Subcutaneous abdominal adipose tissue (tissue), 5 donors: ENCODE results near the gene ARSG.
"Not testable (repeated sequence)": the region's sequence is repeated elsewhere in the genome, so short reads cannot be mapped to it uniquely, and the experiment has no call there.

Source experiments
- H3K27ac ChIP-seq: one replicate; pipeline ENCODE4 v1.7.0; 2013; ENCODE audit warnings: low read depth, mild to moderate bottlenecking, inconsistent platforms, low read length, moderate library complexity
- H3K27me3 ChIP-seq, 5 donors: one replicate each; pipeline ENCODE4 v1.7.0; 2013; ENCODE audit warnings: low read length in 5 of 5, inconsistent platforms in 1 of 5; ENCODE audit not compliant: control insufficient read depth in 5 of 5, insufficient read depth in 4 of 5
- H3K36me3 ChIP-seq, 5 donors: one replicate each; pipeline ENCODE4 v1.7.0; 2013; ENCODE audit warnings: low read length in 5 of 5; ENCODE audit not compliant: control insufficient read depth in 5 of 5, insufficient read depth in 5 of 5
- H3K4me1 ChIP-seq, 5 donors: one replicate each; pipeline ENCODE4 v1.7.0; 2013; ENCODE audit warnings: low read length in 5 of 5, mild to moderate bottlenecking in 3 of 5, moderate library complexity in 1 of 5; ENCODE audit not compliant: control insufficient read depth in 5 of 5, insufficient read depth in 5 of 5
- H3K4me3 ChIP-seq, 5 donors: one replicate each; pipeline ENCODE4 v1.7.0; 2013; ENCODE audit warnings: low read length in 5 of 5, low read depth in 1 of 5
- H3K9ac ChIP-seq, 5 donors: one replicate each; pipeline ENCODE4 v1.7.0; 2013; ENCODE audit warnings: low read length in 5 of 5, mild to moderate bottlenecking in 4 of 5, moderate library complexity in 3 of 5
- H3K9me3 ChIP-seq, 5 donors: one replicate each; pipeline ENCODE4 v1.7.0; 2013; ENCODE audit warnings: low read length in 5 of 5; ENCODE audit not compliant: control insufficient read depth in 5 of 5
- donor health status: healthy.
- donor health status: healthy.
- donor health status: healthy.
- donor health status: healthy.
- donor health status: healthy.

Gene ARSG

DNA sequence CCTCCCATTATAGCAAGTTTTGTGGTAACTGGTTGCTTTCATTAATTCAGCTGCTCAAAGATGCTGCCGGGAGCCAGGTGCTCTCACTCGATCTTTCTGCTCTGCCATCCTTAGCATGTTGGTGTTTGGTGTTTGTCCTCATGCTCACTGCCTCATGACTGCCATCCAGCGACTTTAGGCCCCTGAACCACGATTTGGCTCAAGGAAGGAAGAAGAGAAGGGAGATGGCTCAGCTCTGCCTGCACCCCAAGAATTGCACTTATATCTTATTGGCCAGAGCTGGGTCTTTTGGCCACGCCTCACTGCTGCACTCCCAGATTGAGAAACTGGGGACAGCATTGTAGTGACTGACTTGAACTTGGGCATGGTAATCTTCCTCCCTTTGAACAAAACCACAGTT lies 52.7 kb downstream of the ARSG start:
- H3K36me3 ChIP-seq = no peaks in the 10 kb centered on the region
- H3K4me1 ChIP-seq = peaks cover 0 to 1% (median 0%) of the 10 kb centered on the region in 5 donors
- no peaks in the 10 kb centered on the region for H3K27me3 ChIP-seq
- H3K4me3 ChIP-seq = no peak overlapping the region
- H3K27ac ChIP-seq = no peak overlapping the region
- H3K9ac ChIP-seq = no peak overlapping the region
- H3K9me3 ChIP-seq = no peaks in the 10 kb centered on the region

DNA sequence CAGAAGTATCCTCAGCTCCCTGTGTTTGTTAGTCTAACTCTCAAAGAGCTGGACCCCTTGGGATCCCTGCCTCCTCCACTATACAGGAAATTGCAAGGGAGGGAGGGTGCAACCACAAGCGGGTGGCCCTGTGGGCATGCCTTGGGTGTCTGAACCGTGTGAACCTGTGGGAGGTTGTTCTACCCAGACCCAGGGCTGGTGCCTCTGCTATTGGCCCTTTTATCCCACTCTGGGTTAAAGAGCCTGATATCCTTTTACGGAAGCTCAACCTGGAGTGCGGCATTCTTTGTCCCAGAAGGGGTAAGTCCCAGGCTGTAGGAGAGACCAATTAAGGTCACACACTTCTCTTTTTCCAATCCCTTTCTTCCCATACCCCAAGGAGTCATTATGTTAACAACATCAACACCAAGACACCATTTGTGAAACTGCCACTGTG lies 53.4 kb downstream of the ARSG start:
- Histone ChIP-seq H3K9ac (no peak overlapping the region), H3K27me3 (no peaks in the 10 kb centered on the region), H3K27ac (no peak overlapping the region), H3K36me3 (no peaks in the 10 kb centered on the region), H3K4me1 (peaks cover 0 to 1% (median 0%) of the 10 kb centered on the region in 5 donors), H3K9me3 (no peaks in the 10 kb centered on the region), H3K4me3 (no peak overlapping the region)

DNA sequence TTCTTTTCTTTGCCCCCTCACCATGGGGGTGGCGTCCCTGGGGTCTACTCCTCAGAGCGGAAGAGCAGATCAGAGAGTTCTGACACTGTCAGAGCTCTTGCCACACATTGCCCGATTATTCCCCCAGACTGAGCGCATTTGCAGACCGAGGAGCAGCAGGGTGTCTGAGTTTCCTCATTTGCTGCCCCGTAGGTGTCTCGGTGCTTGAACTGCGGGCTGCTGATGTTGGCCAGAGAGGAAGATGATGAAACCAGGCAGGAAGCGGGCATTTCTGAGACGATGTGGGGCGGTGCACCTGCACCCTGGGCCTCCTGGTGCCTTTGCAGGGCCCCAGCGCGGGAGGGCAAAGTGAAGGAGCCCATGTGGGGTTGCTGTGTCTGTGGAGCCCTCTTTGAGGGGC lies 55.2 kb downstream of the ARSG start:
- H3K27ac ChIP-seq = no peak overlapping the region
- no peaks in the 10 kb centered on the region for H3K27me3 ChIP-seq
- peaks cover 0 to 1% (median 0%) of the 10 kb centered on the region in 5 donors for H3K4me1 ChIP-seq
- no peak overlapping the region for H3K9ac ChIP-seq
- H3K36me3 ChIP-seq = no peaks in the 10 kb centered on the region
- H3K9me3 ChIP-seq = no peaks in the 10 kb centered on the region
- no peak overlapping the region for H3K4me3 ChIP-seq

DNA sequence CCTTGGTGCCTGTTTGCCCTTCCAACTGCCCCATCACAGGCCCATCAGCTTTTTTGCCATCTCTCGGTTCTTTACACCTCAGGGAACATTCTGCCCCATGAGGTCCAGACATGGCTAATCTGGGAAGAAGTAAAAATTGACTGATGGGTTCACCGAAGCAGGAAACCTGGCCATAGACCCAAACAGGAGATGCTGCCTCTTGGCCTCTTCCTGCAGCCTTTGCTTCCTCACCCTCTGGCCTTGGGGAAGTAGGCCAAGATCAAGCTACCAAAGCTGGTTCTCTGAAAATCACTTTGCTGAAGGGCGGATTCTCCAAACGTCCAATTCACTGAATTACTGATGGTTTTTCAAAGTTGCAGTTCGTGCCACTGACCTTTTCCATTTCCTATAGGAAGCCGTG lies 56.1 kb downstream of the ARSG start:
- Histone ChIP-seq H3K27ac (no peak overlapping the region), H3K4me1 (peaks cover 0 to 4% (median 0%) of the 10 kb centered on the region in 5 donors), H3K27me3 (no peaks in the 10 kb centered on the region), H3K9me3 (no peaks in the 10 kb centered on the region), H3K9ac (no peak overlapping the region), H3K4me3 (no peak overlapping the region), H3K36me3 (no peaks in the 10 kb centered on the region)

DNA sequence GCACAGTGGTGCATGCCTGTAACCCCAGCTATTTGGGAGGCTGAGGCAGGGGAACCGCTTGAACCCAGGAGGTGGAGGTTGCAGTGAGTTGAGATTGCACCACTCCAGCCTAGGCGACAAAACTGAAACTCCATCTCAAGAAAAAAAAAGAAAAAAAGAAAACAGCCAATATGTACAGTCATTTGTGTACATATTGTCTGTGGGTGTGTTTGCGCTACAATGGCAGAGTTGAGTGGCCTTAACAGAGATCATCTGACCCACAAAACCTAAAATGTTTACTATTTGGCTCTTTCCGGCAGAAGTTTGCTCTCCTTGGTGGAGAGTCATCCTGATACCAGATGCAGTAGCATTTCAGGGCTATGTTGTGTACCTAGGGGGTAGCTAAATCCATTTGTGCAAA lies 57.9 kb downstream of the ARSG start:
- Histone ChIP-seq H3K27me3 (no peaks in the 10 kb centered on the region), H3K4me3 (no peak overlapping the region), H3K27ac (no peak overlapping the region), H3K9me3 (no peaks in the 10 kb centered on the region), H3K9ac (no peak overlapping the region), H3K36me3 (no peaks in the 10 kb centered on the region), H3K4me1 (peaks cover 0 to 4% (median 0%) of the 10 kb centered on the region in 5 donors)

DNA sequence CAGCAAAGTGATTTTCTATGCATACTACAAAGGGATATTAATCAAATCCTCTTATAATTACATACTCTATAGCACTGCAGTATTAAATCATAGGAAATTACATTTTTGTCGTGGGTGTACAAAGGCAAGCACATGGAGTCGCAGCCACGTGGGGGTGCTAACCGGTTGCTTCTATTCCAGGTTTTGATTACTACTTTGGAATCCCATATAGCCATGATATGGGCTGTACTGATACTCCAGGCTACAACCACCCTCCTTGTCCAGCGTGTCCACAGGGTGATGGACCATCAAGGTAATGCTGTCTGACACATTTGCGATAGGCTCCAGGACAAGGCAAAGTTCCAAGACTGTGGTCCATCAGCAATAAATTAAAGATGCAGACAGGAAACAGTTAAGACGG lies 60.1 kb downstream of the ARSG start:
- no peak overlapping the region for H3K27ac ChIP-seq
- no peaks in the 10 kb centered on the region for H3K36me3 ChIP-seq
- no peak overlapping the region for H3K9ac ChIP-seq
- no peaks in the 10 kb centered on the region for H3K9me3 ChIP-seq
- no peak overlapping the region for H3K4me3 ChIP-seq
- no peaks in the 10 kb centered on the region for H3K27me3 ChIP-seq
- peaks cover 0 to 4% (median 0%) of the 10 kb centered on the region in 5 donors for H3K4me1 ChIP-seq

DNA sequence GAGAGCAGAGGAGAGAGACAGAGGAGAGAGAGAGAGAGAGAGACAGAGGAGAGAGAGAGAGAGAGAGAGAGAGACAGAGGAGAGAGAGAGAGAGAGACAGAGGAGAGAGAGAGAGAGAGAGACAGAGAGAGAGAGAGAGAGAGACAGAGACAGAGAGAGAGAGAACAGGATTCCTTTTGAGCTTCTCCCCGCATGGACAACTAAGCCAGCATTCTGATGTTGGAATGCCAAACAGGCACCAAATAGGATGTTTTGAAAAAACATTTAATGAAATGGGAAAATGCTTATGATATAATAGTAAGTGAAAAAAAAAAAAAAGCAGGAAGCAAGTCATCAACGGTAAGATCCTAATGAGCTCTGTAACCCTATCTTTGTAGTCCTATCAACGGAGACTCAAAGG lies 60.7 kb downstream of the ARSG start:
- H3K4me1 ChIP-seq = peaks cover 0 to 4% (median 0%) of the 10 kb centered on the region in 5 donors
- no peaks in the 10 kb centered on the region for H3K27me3 ChIP-seq
- H3K9me3 ChIP-seq = no peaks in the 10 kb centered on the region
- H3K27ac ChIP-seq = no peak overlapping the region
- H3K4me3 ChIP-seq = no peak overlapping the region
- H3K36me3 ChIP-seq = peaks cover 0 to 5% (median 0%) of the 10 kb centered on the region in 5 donors
- no peak overlapping the region for H3K9ac ChIP-seq

DNA sequence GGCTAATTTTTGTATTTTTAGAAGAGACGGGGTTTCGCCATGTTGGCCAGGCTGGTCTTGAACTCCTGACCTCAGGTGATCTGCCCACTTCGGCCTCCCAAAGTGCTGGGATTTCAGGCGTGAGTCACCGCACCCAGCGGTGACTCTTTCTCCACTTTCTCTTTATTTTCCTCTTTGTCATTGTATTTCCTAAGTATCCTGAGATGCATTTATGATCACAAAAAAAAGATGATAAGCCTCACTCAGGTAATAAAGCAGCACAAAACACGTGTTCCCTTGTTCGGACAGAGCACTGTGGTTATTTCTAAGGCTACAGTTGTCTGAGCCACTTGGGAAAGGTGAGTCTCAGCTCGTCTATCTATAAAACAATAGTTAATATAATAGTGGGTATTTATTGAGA lies 61.4 kb downstream of the ARSG start:
- H3K4me1 ChIP-seq, H3K27ac ChIP-seq, H3K9me3 ChIP-seq: not testable (repeated sequence)

DNA sequence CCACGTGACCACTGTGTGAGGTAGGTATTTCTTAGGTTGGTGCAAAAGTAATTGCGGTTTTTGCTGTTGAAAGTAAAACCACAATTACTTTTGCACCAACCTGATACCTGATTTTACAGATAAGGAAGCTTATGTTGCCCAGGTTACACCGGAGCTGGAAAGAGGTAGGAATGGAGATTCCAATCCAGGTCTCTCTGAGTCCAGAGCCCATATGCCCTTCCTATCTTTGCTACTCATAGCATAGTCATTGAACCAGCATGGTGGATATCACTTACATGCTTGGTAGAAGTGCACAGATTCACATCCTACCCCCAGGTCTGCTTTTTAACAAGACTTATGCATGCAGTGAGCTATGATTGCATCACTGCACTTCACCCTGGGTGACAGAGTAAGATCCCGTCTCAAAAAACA lies 61.8 kb downstream of the ARSG start:
- Histone ChIP-seq H3K27ac (no peak overlapping the region), H3K36me3 (peaks cover 0 to 5% (median 0%) of the 10 kb centered on the region in 5 donors), H3K4me1 (peaks cover 0 to 4% (median 0%) of the 10 kb centered on the region in 5 donors), H3K9ac (no peak overlapping the region), H3K27me3 (no peaks in the 10 kb centered on the region), H3K4me3 (no peak overlapping the region), H3K9me3 (no peaks in the 10 kb centered on the region)

More for the DNA sequence above, 61.4 kb downstream of the ARSG start:
- H3K4me3 ChIP-seq, H3K9ac ChIP-seq, H3K27me3 ChIP-seq, H3K36me3 ChIP-seq: not testable (repeated sequence)

DNA sequence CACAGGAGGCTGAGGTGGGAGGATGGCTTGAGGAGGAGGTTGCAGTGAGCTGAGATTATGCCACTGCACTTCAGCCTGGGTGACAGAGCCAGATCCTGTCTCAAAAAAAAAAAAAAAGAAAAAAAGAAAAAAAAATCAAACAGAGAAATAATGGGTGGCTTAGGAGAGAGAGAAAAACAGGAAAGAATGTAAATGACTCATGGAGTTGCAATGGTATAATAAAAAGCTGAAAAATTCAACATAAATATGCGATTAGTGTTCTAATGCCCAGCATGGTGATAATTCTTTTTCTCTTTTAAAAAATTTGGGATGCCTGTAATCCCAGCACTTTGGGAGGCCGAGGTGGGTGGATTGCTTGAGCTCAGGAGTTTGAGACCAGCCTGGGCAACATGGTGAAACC lies 63.0 kb downstream of the ARSG start:
- not testable (repeated sequence) for H3K27me3 ChIP-seq, H3K27ac ChIP-seq, H3K4me3 ChIP-seq, H3K36me3 ChIP-seq, H3K4me1 ChIP-seq, H3K9me3 ChIP-seq, H3K9ac ChIP-seq

DNA sequence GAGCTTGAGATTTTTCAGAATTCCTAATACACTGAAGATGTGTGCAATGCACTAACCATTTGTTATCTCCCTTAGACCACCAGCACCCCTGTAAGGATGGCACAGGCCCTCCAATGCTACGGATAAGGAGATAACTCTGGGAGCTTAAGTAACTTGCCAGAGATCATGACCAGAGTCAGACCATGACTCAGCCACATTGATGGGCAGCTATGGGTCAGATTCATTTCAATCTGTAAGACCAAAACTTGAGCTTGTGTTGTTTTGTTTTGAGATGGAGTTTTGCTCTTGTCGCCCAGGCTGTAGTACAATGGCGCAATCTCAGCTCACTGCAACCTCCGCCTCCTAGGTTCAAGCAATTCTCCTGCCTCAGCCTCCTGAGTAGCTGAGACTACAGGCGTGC lies 63.8 kb downstream of the ARSG start:
- not testable (repeated sequence) for H3K9ac ChIP-seq, H3K4me1 ChIP-seq, H3K9me3 ChIP-seq, H3K27ac ChIP-seq, H3K36me3 ChIP-seq, H3K4me3 ChIP-seq, H3K27me3 ChIP-seq
